Endothelial cell of umbilical vein (primary cell): ENCODE results near the gene KIF15. TPM values are rescaled to one million over a fixed set of nuclear protein-coding genes. Genes with fewer than 3 reads are reported as not detected.

Source experiments
- BruUV-seq: library from RNA; stranded (reverse); fragments of 400-500 nt; replicated peaks from 2 replicates; lab custom pipeline; 2021; lab: Mats Ljungman, UMichigan
- CTCF ChIA-PET: fragments of 300-600, 350-600 bp; sonication (Branson Sonifier 250); formaldehyde crosslinking; loops from one replicate; lab custom pipeline; 2021; ENCODE audit warnings: antibody characterized with exemption, inconsistent platforms; lab: Charles Lee
- POLR2A ChIA-PET: fragments of 300-600, 350-600 bp; sonication (Branson Sonifier 250); formaldehyde crosslinking; loops from one replicate; lab custom pipeline; 2021; ENCODE audit warnings: antibody characterized with exemption, inconsistent platforms; lab: Charles Lee
- DNase-seq: peaks from one replicate; pipeline ENCODE4 v3.0.0-alpha.2; 2011; ENCODE audit warnings: low read depth, low spot score
- FAIRE-seq: peaks from 2 replicates; lab custom pipeline; 2011; peaks lifted over from hg19 to GRCh38; lab: Jason Lieb, UNC
- H2AFZ ChIP-seq: 2 replicates; pipeline ENCODE4 v1.6.0; 2012; ENCODE audit warnings: low read depth, low read length, control low read depth, inconsistent platforms
- H3K27ac ChIP-seq: 2 replicates; pipeline ENCODE4 v1.5.1; 2011; ENCODE audit warnings: low read depth, mild to moderate bottlenecking, control low read depth, low read length, moderate library complexity; ENCODE audit not compliant: insufficient read depth
- H3K27me3 ChIP-seq, 2 experiments: 2 replicates each; pipeline versions ENCODE4 v1.6.0 to v1.6.1; 2011; ENCODE audit warnings: low read length in 2 of 2, mixed read lengths in 1 of 2; ENCODE audit not compliant: control insufficient read depth in 2 of 2, insufficient read depth in 2 of 2
- H3K36me3 ChIP-seq, 2 experiments: 2 replicates in 1 of 2; 3 replicates in 1 of 2; pipeline ENCODE4 v1.5.1; 2011; ENCODE audit warnings: low read length in 2 of 2, mild to moderate bottlenecking in 1 of 2, moderate library complexity in 1 of 2; ENCODE audit not compliant: control insufficient read depth in 2 of 2, insufficient read depth in 2 of 2; ENCODE audit errors: extremely low read depth in 1 of 2
- H3K4me1 ChIP-seq: 3 replicates; pipeline ENCODE4 v1.5.1; 2011; ENCODE audit warnings: mild to moderate bottlenecking, low read length; ENCODE audit not compliant: control insufficient read depth, insufficient read depth; ENCODE audit errors: extremely low read depth
- H3K4me2 ChIP-seq: 2 replicates; pipeline ENCODE4 v1.6.1; 2011; ENCODE audit warnings: low read length, control low read depth, mixed read lengths; ENCODE audit not compliant: insufficient read depth
- H3K4me3 ChIP-seq, 3 experiments: fragments of 200-600 bp in 1 of 3; sonication (generic), shearing (Covaris generic) in 1 of 3; replicated peaks in 1 of 3; 2 replicates each; pipeline ENCODE4 v1.5.1; 2011 to 2016; ENCODE audit warnings: control low read depth in 3 of 3, low read length in 3 of 3, mild to moderate bottlenecking in 2 of 3, inconsistent platforms in 1 of 3, low read depth in 1 of 3, moderate library complexity in 1 of 3; ENCODE audit not compliant: insufficient read depth in 1 of 3
- H3K79me2 ChIP-seq: 2 replicates; pipeline ENCODE4 v1.6.0; 2012; ENCODE audit warnings: low read length, inconsistent platforms; ENCODE audit not compliant: control insufficient read depth, insufficient read depth
- H3K9ac ChIP-seq: replicated peaks from 2 replicates; pipeline ENCODE3; 2011; ENCODE audit warnings: low read length, control low read depth; ENCODE audit not compliant: insufficient read depth; ENCODE audit errors: extremely low read depth
- H3K9me1 ChIP-seq: replicated peaks from 3 replicates; pipeline ENCODE4 v1.6.0; 2011; ENCODE audit warnings: mild to moderate bottlenecking, low read length; ENCODE audit not compliant: control insufficient read depth, insufficient read depth; ENCODE audit errors: extremely low read depth
- H3K9me3 ChIP-seq: replicated peaks from 2 replicates; pipeline ENCODE4 v1.5.1; 2012; ENCODE audit warnings: low read length, inconsistent platforms; ENCODE audit not compliant: control insufficient read depth, insufficient read depth
- H4K20me1 ChIP-seq: replicated peaks from 2 replicates; pipeline ENCODE3; 2011; ENCODE audit warnings: mild to moderate bottlenecking, low read length; ENCODE audit not compliant: control insufficient read depth, insufficient read depth; ENCODE audit errors: extremely low read depth
- CTCF ChIP-seq, 2 donors: IDR thresholded peaks; 1 replicate in 1 of 2; 2 replicates in 1 of 2; pipeline ENCODE4 v1.5.1; 2011; ENCODE audit warnings: low read length in 2 of 2, mild to moderate bottlenecking in 2 of 2, moderate library complexity in 2 of 2, control low read depth in 1 of 2, inconsistent platforms in 1 of 2, low read depth in 1 of 2; ENCODE audit not compliant: insufficient read depth in 1 of 2; ENCODE audit errors: extremely low read depth in 1 of 2
- EZH2 ChIP-seq: IDR thresholded peaks from 2 replicates; pipeline ENCODE4 v1.6.1; 2012; ENCODE audit warnings: borderline replicate concordance, low read depth, mild to moderate bottlenecking, moderate library complexity, low read length, inconsistent platforms; ENCODE audit not compliant: severe bottlenecking
- FOS ChIP-seq: IDR thresholded peaks from 2 replicates; pipeline ENCODE4 v1.6.1; 2011; ENCODE audit warnings: mild to moderate bottlenecking, low read length, moderate library complexity, borderline replicate concordance; ENCODE audit not compliant: insufficient read depth
- GATA2 ChIP-seq: IDR thresholded peaks from 2 replicates; pipeline ENCODE4 v1.7.0; 2011; ENCODE audit warnings: low read depth, mild to moderate bottlenecking, moderate library complexity, mixed read lengths, low read length; ENCODE audit not compliant: insufficient read length, insufficient read depth
- JUN ChIP-seq: IDR thresholded peaks from 2 replicates; pipeline ENCODE4 v1.6.1; 2011; ENCODE audit warnings: borderline replicate concordance, low read depth; ENCODE audit not compliant: insufficient read length, insufficient read depth
- MAX ChIP-seq: IDR thresholded peaks from 2 replicates; pipeline ENCODE4 v1.6.1; 2011; ENCODE audit not compliant: insufficient read depth, insufficient read length
- MYC ChIP-seq: IDR thresholded peaks from one replicate; pipeline ENCODE4 v1.6.1; 2011; ENCODE audit warnings: mild to moderate bottlenecking, low read depth, low read length
- POLR2A ChIP-seq: IDR thresholded peaks from 2 replicates; pipeline ENCODE4 v1.6.1; 2012; ENCODE audit warnings: low read depth, mild to moderate bottlenecking, control low read depth, low read length
- POLR2AphosphoS5 ChIP-seq: IDR thresholded peaks from 2 replicates; pipeline ENCODE4 v1.6.1; 2012; ENCODE audit warnings: low read depth, mild to moderate bottlenecking, control low read depth, low read length, moderate library complexity; ENCODE audit not compliant: insufficient read depth
- dilution Hi-C: fragments of 300-500 bp; cut with MboI; formaldehyde crosslinking; loops from one replicate; pipeline ENCODE4 v1.15.0; 2019; ENCODE audit warnings: low sequenced_read_pairs; ENCODE audit not compliant: extremely low pct_ligation_motif_present
- intact Hi-C: fragments of 100-400 bp; cut with micrococcal nuclease; formaldehyde crosslinking; loops from one replicate; pipeline ENCODE4 v1.10.0; 2022
- polyA plus RNA-seq, 4 experiments: library from polyadenylated mRNA; depleted of rRNA in 3 of 4; stranded (reverse) in 3 of 4; unstranded in 1 of 4; fragments of >200 nt; gene quantifications; 2 replicates each; pipeline versions ENCODE4 v1.2.1 to v1.2.3, GENCODE V29; 2011 to 2012; ENCODE audit warnings: missing spikeins in 1 of 4
- total RNA-seq: library from RNA; stranded (reverse); gene quantifications from 2 replicates; pipeline ENCODE4 v1.2.3, GENCODE V29; 2021

KIF15 gene
- total and polyA plus RNA-seq, 2 donors (not counting 3 experiments of a cell fraction or from before 2014, with no cell fraction given): 2.2 to 21.6 TPM

- Histone ChIP-seq H3K4me1 (no peaks in the 10 kb centered on the region), H3K27ac (no peak overlapping the region), H3K9me3 (no peaks in the 10 kb centered on the region), H3K4me2 (no peak overlapping the region), H3K27me3 (no peaks in the 10 kb centered on the region), H3K9me1 (no peaks in the 10 kb centered on the region), H3K36me3 (no peaks in the 10 kb centered on the region), H3K79me2 (no peaks in the 10 kb centered on the region), H4K20me1 (no peaks in the 10 kb centered on the region), H3K9ac (no peak overlapping the region), H3K4me3 (no peak overlapping the region), H2AFZ (no peak overlapping the region)
- intact Hi-C loops (no loop called here), dilution Hi-C loops (no loop called here)
- no peak for FAIRE-seq
- ChIA-PET CTCF (no interaction called here), POLR2A (no interaction called here)
- DNase-seq: no peak
- no TSS peak for BruUV-seq
- no peak for TF ChIP-seq MAX
- TF ChIP-seq MYC: no peak
- no peak for TF ChIP-seq POLR2A
- no peak for TF ChIP-seq EZH2
- no peak for TF ChIP-seq GATA2
- TF ChIP-seq CTCF (IDR thresholded peaks at IDR 0.05; ENCODE audit: extremely low read depth in 1 of 2, insufficient read depth in 1 of 2, low read depth in 1 of 2, low read length in 2 of 2): no peak
- no peak for TF ChIP-seq POLR2AphosphoS5
- TF ChIP-seq JUN: no peak
- TF ChIP-seq FOS: no peak
Observed at GRCh38 chr3:44870375-44871061, 108.9 kb downstream of the KIF15 start.
